NCI-H1048 (cell line): ENCODE measurements around the gene OR3A3.
"Not testable (repeated sequence)": the region's sequence is repeated elsewhere in the genome, so short reads cannot be mapped to it uniquely, and the experiment has no call there.

Experiments
- DNase-seq: peaks from one replicate; lab custom pipeline; 2025; lab: John Stamatoyannopoulos, UW

The OR3A3 gene

DNA sequence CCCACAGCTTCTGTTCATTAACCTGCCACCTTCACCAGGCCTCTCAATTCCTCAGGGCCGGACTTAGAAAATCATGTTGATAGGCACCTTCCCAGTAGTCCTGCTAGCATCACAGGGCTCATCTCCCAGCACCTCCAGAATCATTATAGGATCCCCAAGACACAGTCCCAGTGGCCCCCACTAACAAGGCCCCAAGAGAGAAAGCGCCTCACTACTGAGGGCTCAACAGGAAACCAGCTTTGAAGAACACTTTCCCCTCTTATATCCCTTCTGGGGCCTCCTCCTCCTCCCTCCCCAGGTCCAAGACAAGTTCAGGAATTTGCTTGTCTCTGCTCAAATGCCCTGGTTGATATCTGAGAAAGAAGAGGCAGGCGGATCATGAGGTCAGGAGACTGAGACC, at the start of gene OR3A3:
Gene OR3A3, plus strand, starts transcription at position 301 of the 400 bp plus-strand sequence.
- DNase-seq, result no peak

GRCh38 chr17:3371167-3371566, 40.0 kb upstream of the OR3A3 start:
- not testable (repeated sequence) for DNase-seq

- DNase-seq, result no peak
These were observed 32.8 kb upstream of the OR3A3 start for GRCh38 chr17:3378321-3378720.

GRCh38 chr17:3381957-3382356, 29.2 kb upstream of the OR3A3 start:
- DNase-seq, result no peak

DNA sequence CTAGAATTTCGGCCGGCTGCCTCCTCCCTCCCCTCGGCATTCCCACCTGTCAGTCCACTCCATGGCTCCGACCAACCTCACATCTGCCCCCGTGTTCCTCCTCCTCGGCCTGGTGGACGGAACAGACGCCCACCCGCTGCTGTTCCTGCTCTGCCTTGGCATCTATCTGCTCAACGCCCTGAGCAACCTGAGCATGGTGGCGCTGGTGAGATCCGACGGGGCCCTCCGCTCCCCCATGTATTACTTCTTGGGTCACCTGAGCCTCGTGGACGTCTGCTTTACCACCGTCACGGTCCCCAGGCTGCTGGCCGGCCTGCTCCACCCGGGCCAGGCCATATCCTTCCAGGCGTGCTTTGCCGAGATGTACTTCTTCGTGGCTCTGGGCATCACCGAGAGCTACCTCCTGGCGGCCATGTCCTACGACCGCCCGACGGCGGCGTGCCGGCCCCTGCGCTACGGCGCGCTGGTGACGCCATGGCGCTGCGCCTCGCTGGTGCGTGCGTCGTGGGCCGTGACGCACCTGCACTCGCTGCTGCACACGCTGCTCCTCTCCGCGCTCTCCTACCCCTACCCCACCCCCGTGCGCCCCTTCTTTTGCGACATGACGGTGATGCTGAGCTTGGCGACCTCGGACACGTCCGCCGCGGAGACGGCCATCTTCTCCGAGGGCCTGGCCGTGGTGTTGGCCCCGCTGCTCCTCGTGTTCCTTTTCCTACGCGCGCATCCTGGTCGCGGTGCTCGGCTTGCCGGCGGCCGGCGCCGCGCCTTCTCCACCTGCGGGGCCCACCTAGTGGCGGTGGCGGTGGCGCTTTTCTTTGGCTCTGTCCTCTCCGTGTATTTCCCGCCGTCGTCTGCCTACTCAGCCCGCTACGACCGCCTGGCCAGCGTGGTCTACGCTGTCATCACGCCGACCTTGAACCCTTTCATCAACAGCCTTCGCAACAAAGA, 25.0 kb upstream of the OR3A3 start, which contains the start of gene OR3A2:
Gene OR3A2, minus strand, starts transcription at position 440 of the 948 bp plus-strand sequence.
- no peak for DNase-seq

DNA sequence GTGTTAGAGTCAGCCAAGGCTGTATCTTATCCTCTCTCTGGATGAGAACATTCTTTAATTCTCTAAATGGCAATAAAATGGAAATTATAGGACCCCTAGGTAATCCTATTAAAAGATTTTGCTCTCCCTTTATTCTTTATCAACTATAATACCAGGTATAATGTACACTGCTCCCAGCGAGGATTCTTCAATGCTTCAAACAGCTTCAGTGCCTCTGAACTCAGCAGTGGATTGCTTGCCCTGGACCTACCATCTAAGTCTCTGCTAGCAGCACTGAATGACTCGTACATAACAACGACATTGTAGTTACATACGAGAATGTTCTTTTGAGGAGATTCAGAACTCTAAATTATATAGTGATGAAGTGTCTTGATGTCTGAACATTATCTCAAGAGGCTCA, 21.4 kb upstream of the OR3A3 start:
- no peak for DNase-seq

- not testable (repeated sequence) for DNase-seq
These were observed 13.4 kb upstream of the OR3A3 start for GRCh38 chr17:3397801-3398200.

DNA sequence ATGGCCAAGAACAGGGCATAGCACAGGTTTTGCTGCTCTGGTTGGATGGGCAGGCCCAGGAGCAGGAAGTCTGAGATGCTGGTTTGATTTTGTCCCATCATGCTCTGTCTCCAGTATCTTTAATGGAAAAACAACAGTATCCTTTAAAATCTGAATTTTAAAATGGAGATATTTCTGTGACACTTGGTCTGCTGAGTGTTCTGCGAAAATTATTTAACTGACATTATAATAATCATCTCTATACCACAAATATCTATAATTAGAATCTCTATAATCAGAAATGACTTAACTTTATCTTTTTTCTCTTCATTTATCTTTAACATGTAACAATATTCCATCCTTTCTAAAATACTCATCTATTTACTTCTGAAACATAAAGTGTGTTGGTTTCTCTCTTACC, 12.9 kb upstream of the OR3A3 start, which contains the start of gene OR1E1:
Gene OR1E1, minus strand, starts transcription at position 101 of the 400 bp plus-strand sequence. Its CDS starts 0 bp downstream, at position 101.
- DNase-seq, result no peak

GRCh38 chr17:3400055-3400454, 11.1 kb upstream of the OR3A3 start:
- no peak for DNase-seq

DNA sequence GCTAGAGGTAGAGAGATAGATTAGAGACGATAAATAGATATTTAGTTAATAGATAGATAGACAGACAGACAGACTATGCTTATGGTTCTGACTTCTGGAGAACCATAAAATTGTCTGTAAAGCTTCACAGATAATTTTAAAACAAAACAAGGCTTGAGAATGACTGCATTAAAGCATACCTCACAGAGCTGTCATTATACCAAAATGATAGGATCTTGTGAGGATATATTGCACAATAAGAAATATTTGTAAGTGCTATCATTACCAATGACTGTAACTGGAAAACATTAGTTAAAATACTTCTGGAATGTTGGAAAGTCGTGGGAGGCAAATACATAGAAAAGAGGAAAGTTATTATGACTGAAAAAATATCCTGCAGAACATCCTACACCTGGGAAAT, 9.4 kb upstream of the OR3A3 start:
- DNase-seq, result no peak

DNA sequence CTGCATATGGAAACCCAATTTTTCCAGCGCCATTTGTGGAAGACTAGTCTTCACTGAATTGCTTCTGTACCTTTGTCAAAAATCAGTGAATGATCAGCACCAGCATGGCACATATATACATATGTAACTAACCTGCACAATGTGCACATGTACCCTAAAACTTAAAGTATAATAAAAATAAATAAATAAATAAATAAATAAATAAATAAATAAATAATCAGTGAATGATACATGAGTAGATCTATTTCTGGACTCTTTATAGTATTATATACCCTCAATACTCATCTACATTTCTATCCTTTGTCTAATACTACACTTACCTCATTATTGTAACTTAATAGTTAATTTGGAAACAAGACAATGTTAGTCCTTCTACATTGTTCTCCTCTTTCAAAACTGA, 7.3 kb upstream of the OR3A3 start:
- not testable (repeated sequence) for DNase-seq

DNA sequence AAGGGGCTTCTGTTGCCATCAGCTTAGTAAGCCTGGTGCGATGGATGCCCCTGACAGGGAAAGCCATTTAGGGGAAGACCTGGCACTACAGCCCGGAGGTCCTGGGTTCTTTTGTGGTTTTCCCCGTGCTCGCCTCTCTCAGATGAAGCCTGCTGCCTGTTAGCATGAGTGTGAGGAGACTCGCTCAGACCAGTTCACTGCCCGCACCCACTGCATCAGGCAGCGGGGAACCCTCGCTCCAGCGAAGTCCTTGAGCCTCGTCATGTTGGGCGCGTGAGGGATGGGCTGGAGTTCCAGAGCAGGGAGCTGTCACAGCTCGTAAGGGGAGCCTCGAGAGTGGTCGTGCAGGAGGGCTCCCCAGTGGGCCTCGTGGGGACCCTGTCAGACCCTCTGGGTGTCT, 1.0 kb downstream of the OR3A3 start:
- DNase-seq, result not testable (repeated sequence)

DNA sequence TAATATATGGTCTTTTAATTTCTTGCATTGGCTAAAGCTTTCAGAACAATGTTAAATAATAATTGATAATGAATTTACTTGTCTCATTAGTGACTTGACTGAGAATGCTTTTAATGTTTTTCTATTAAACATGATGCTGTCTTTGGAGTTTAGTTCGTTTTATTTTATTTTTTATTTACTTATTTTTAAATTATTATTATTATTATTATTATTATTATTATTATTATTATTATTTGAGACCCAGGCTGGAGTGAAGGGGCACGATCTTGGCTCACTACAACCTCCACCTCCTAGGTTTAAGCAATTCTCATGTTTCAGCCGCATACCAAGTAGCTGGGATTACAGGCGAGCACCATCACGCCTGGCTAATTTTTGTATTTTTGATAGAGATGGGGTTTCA, 4.4 kb downstream of the OR3A3 start:
- DNase-seq, result no peak

- no peak for DNase-seq
These were observed 7.1 kb downstream of the OR3A3 start for GRCh38 chr17:3418222-3418621.

GRCh38 chr17:3433215-3433614, 22.0 kb downstream of the OR3A3 start:
- DNase-seq, result not testable (repeated sequence)

- DNase-seq, result no peak
These were observed 22.6 kb downstream of the OR3A3 start, which contains the start of gene OR1E2 for GRCh38 chr17:3433741-3434140. TSS of gene OR1E2 (minus strand) at chr17:3433841. CDS start at chr17:3433841, 0 bp downstream.

GRCh38 chr17:3438368-3438767, 27.2 kb downstream of the OR3A3 start:
- no peak for DNase-seq

- DNase-seq, result no peak
These were observed 29.3 kb downstream of the OR3A3 start for GRCh38 chr17:3440451-3440850.

DNA sequence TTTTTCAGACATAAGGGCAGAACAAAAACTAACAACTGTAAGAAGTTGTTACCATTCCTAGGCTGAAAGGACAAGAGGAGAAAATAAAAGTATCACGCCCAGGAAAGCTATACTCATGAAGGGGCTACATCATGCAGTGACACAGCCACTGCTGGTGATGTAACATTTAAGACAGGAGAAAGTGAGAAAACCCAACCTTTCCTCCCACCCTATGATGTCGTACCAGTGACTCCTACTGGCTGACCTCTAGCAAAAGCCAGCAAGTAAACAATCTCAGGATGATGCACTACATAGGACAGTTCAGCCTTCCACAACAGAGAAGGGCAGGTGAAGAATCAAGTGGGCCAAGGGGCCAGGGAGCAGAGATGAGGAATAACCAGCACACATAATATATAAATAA, 36.5 kb downstream of the OR3A3 start:
- no peak for DNase-seq

- DNase-seq, result no peak
These were observed 37.0 kb downstream of the OR3A3 start for GRCh38 chr17:3448059-3448665.

- not testable (repeated sequence) for DNase-seq
These were observed 55.2 kb downstream of the OR3A3 start for GRCh38 chr17:3466355-3466754.

DNA sequence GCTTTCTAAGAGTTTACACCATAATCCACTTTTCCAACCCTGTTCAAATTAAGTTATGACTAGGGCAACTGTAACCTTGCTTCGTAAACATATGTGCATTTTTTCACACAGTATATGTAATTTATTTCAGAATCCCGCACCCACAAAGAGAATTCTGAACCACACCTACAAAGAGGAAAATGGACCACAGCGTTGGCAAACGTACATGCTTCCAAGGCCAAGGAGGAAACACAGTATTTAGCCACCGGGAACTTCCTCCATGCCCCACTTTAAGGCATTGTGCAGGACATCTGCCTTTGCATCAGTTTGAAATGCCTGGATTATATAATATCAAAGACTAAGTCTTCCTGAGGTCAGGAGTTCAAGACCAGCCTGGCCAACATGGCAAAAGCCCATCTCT, 58.4 kb downstream of the OR3A3 start:
- DNase-seq, result no peak

DNA sequence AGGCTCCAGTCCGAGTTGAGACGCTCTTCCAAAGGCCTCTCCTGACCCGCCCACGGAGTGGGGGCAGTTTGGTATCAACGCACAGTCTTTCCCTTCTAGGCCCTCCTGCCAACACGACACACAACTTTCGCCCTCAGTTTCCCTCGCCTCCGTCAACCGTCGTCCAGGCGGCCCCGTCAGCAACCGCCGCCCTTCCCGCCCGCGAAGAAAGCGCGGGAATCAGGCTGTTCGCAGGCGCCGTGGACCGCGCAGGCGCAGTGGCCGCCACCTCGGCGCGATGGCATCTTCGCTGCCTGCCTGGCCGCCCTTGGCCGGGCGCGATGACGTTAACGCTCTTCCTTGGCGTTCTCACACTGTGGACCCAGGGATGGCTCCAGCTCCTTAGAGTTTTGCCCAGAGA, 60.4 kb downstream of the OR3A3 start, which contains the start of gene SPATA22:
Gene SPATA22, minus strand, starts transcription at position 221 of the 400 bp plus-strand sequence. CDS start 2,494 bp downstream, outside the sequence.
- DNase-seq, result no peak
